Measurements from ENCODE around the gene PCSK9. TPM values are rescaled to one million over a fixed set of nuclear protein-coding genes. Genes with fewer than 3 reads are reported as not detected.
A peak's percentile ranks its signal among the peaks of the same experiment; 100 is the strongest.

The PCSK9 gene
- total and polyA plus RNA-seq, 2 experiments from 2014 or later: 77.6 to 327 TPM

- DNase-seq (ENCODE audit: low spot score) (peak; percentile 41), ATAC-seq (peak; percentile 47)
- peaks cover 24% of the 10 kb centered on the region for H3K36me3 Mint-ChIP-seq (ENCODE audit: low read depth)
- H3K4me1 Mint-ChIP-seq: peaks cover 31% of the 10 kb centered on the region
- Histone ChIP-seq H3F3A (replicated peaks; ENCODE audit: low read depth) (0 out of 2 replicates have a peak, but pooled peaks cover 8% of the 10 kb centered on the region), H3K27ac (ENCODE audit: low read depth) (no peak overlapping the region), H3K4me3 (peak overlapping the region; percentile 91), H3K4me2 (peak overlapping the region; percentile 94), H3K27me3 (ENCODE audit: insufficient read depth) (peaks cover 37% of the 10 kb centered on the region), H4K20me1 (replicated peaks; ENCODE audit: insufficient read depth) (peaks cover 44% of the 10 kb centered on the region), H3K36me3 (ENCODE audit: insufficient read depth) (peaks cover 25% of the 10 kb centered on the region), H3K9me2 (ENCODE audit: insufficient read depth) (no peaks in the 10 kb centered on the region), H3K4me1 (ENCODE audit: insufficient read depth) (peaks cover 55% of the 10 kb centered on the region), H2AFZ (peak overlapping the region; percentile 94), H3K79me2 (replicated peaks; ENCODE audit: insufficient read depth) (peaks cover 69% of the 10 kb centered on the region)
- peaks cover 38% of the 10 kb centered on the region for H3K27me3 Mint-ChIP-seq (ENCODE audit: insufficient read depth, low read depth, poor library complexity)
- no peak overlapping the region for H3K27ac Mint-ChIP-seq
- peak overlapping the region; percentile 85 for H3K4me3 Mint-ChIP-seq
- TF ChIP-seq JUNB (IDR thresholded peaks at IDR 0.05; ENCODE audit: unreplicated experiment): no peak
- no peak for TF ChIP-seq ZNF331 (CRISPR knock-in tag; IDR thresholded peaks at IDR 0.05; ENCODE audit: low read depth)
- TF ChIP-seq EZH2 (IDR thresholded peaks at IDR 0.05; ENCODE audit: low read depth, unreplicated experiment): peak; percentile 20
- TF ChIP-seq POLR2AphosphoS5 (IDR thresholded peaks at IDR 0.05; ENCODE audit: low read depth): no peak
- no peaks in the 10 kb centered on the region for H3K9me3 Mint-ChIP-seq
Measured at GRCh38 chr1:55040083-55040932, 960 bp downstream of the PCSK9 start.

- Mint-ChIP-seq H3K4me1 (peaks cover 31% of the 10 kb centered on the region), H3K27me3 (ENCODE audit: insufficient read depth, low read depth, poor library complexity) (peaks cover 40% of the 10 kb centered on the region), H3K27ac (no peak overlapping the region), H3K4me3 (peak overlapping the region; percentile 85), H3K9me3 (no peaks in the 10 kb centered on the region), H3K36me3 (ENCODE audit: low read depth) (peaks cover 27% of the 10 kb centered on the region)
- Histone ChIP-seq H4K20me1 (replicated peaks; ENCODE audit: insufficient read depth) (peaks cover 50% of the 10 kb centered on the region), H3K36me3 (ENCODE audit: insufficient read depth) (peaks cover 27% of the 10 kb centered on the region), H3F3A (replicated peaks; ENCODE audit: low read depth) (0 out of 2 replicates have a peak, but pooled peaks cover 8% of the 10 kb centered on the region), H3K4me3 (peak overlapping the region; percentile 91), H3K79me2 (replicated peaks; ENCODE audit: insufficient read depth) (peaks cover 76% of the 10 kb centered on the region), H3K27ac (ENCODE audit: low read depth) (no peak overlapping the region), H3K4me2 (peak overlapping the region; percentile 94), H3K9me2 (ENCODE audit: insufficient read depth) (no peaks in the 10 kb centered on the region), H3K4me1 (ENCODE audit: insufficient read depth) (peaks cover 55% of the 10 kb centered on the region), H2AFZ (no peak overlapping the region; the same call in 1 of the 2 replicates), H3K27me3 (ENCODE audit: insufficient read depth) (peaks cover 37% of the 10 kb centered on the region)
- no peak for ATAC-seq
- DNase-seq (ENCODE audit: low spot score): no peak
- no peak for TF ChIP-seq EZH2phosphoT487 (IDR thresholded peaks at IDR 0.05; ENCODE audit: unreplicated experiment)
- no peak for TF ChIP-seq POLR2AphosphoS5 (IDR thresholded peaks at IDR 0.05; ENCODE audit: low read depth)
- no peak for TF ChIP-seq REST (IDR thresholded peaks at IDR 0.05; ENCODE audit: unreplicated experiment)
- no peak for TF ChIP-seq NANOG (IDR thresholded peaks at IDR 0.05; ENCODE audit: borderline replicate concordance)
- TF ChIP-seq, protein P1, sequence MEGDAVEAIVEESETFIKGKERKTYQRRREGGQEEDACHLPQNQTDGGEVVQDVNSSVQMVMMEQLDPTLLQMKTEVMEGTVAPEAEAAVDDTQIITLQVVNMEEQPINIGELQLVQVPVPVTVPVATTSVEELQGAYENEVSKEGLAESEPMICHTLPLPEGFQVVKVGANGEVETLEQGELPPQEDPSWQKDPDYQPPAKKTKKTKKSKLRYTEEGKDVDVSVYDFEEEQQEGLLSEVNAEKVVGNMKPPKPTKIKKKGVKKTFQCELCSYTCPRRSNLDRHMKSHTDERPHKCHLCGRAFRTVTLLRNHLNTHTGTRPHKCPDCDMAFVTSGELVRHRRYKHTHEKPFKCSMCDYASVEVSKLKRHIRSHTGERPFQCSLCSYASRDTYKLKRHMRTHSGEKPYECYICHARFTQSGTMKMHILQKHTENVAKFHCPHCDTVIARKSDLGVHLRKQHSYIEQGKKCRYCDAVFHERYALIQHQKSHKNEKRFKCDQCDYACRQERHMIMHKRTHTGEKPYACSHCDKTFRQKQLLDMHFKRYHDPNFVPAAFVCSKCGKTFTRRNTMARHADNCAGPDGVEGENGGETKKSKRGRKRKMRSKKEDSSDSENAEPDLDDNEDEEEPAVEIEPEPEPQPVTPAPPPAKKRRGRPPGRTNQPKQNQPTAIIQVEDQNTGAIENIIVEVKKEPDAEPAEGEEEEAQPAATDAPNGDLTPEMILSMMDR (conservative IDR thresholded peaks at IDR 0.05; ENCODE audit: low read depth in 2 of 2): no peak
Measured at GRCh38 chr1:55040933-55041494, 1.7 kb downstream of the PCSK9 start.
